Measurements from ENCODE around the gene WASHC4.

The WASHC4 gene

DNA sequence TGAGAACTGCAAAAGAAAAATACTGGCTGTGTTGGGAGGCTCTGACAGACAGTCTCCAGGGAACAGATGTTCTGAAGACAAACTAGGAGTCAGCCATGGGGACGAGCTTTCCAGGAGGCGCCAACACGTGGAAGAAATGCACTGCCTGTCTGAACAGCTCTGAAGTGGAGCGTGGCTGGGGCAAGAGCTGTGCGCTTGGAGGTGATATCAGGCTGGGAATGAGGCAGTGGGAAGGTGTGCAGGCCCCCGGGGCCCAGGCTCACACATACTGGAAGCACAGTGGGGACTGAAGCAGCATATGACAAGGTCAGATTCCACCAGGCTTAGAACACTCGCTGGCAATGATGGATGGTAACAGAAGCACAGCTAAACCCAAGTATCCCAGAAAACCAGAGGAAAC is 110.9 kb downstream of the WASHC4 start:
- H3K27ac ChIP-seq (ENCODE audit: low read length): no peak overlapping the region
- no peak overlapping the region for H3K9ac ChIP-seq (ENCODE audit: low read depth, low read length)
- H3K4me3 ChIP-seq (ENCODE audit: low read length): no peak overlapping the region
- H3K9me3 ChIP-seq (ENCODE audit: insufficient read depth, low read depth, low read length): no peaks in the 10 kb centered on the region
- H3K27me3 ChIP-seq (ENCODE audit: insufficient read depth, low read length): no peaks in the 10 kb centered on the region
- peaks cover 41% of the 10 kb centered on the region for H3K36me3 ChIP-seq (ENCODE audit: insufficient read depth, low read depth, low read length)
- no peaks in the 10 kb centered on the region for H3K4me1 ChIP-seq (ENCODE audit: insufficient read depth, low read length)
